Tibial nerve (tissue), 4 donors: ENCODE data around the gene VANGL1. TPM values are rescaled to one million over a fixed set of nuclear protein-coding genes. Genes with fewer than 3 reads are reported as not detected.

Experiments
- DNase-seq, 2 donors: peaks; one replicate each; pipeline ENCODE4 v3.0.0-alpha.2; 2019; ENCODE audit warnings: low spot score in 2 of 2
- H3K27ac ChIP-seq, 4 donors: fragments of 200-600 bp; sonication (generic) in 3 of 4; one replicate each; pipeline ENCODE4 v1.5.1; 2017 to 2019; ENCODE audit warnings: mild to moderate bottlenecking in 1 of 4
- H3K27me3 ChIP-seq, 2 donors: fragments of 200-600 bp; sonication (generic) in 1 of 2; one replicate each; pipeline versions ENCODE4 v1.5.1 to v1.6.0; 2017 to 2019
- H3K36me3 ChIP-seq, 3 donors: fragments of 200-600 bp; sonication (generic); one replicate each; pipeline ENCODE4 v1.5.1; 2018 to 2019
- H3K4me1 ChIP-seq, 4 donors: fragments of 200-600 bp; sonication (generic) in 3 of 4; one replicate each; pipeline ENCODE4 v1.5.1; 2017 to 2019
- H3K4me3 ChIP-seq, 4 donors: fragments of 200-600 bp; sonication (generic) in 3 of 4; one replicate each; pipeline ENCODE4 v1.5.1; 2017 to 2019; ENCODE audit warnings: mild to moderate bottlenecking in 1 of 4, moderate library complexity in 1 of 4
- H3K9me3 ChIP-seq, 4 donors: fragments of 200-600 bp; sonication (generic) in 3 of 4; one replicate each; pipeline ENCODE4 v1.5.1; 2017 to 2019
- EP300 ChIP-seq, 2 donors: sonication (generic); formaldehyde crosslinking; IDR thresholded peaks; one replicate each; pipeline ENCODE4 v1.6.1; 2017; ENCODE audit warnings: antibody characterized with exemption in 2 of 2, mild to moderate bottlenecking in 1 of 2
- POLR2A ChIP-seq, 2 donors: fragments of 450-650 bp; IDR thresholded peaks; one replicate each; pipeline ENCODE4 v1.6.1; 2017; ENCODE audit warnings: antibody characterized with exemption in 2 of 2, mild to moderate bottlenecking in 2 of 2, moderate library complexity in 2 of 2
- WGBS, 2 donors: methylation state at CpG; one replicate each; pipeline ENCODE4 v1.1.5; 2018; 5-methylcytosine and 5-hydroxymethylcytosine counted together
- small RNA-seq: library from RNA; depleted of rRNA; stranded (forward); fragments of <200 nt; gene quantifications from one replicate; pipeline ENCODE3, GENCODE V24; 2016
- total RNA-seq, 4 donors: library from RNA; depleted of rRNA; stranded (reverse); fragments of >200 nt; gene quantifications; one replicate each; pipeline ENCODE4 v1.1.0, GENCODE V29; 2016
- TF ChIP-seq, protein P1 (sequence below), 5 experiments: fragments of 200-600 bp in 3 of 5; fragments of 450-650 bp in 2 of 5; sonication (generic) in 3 of 5; IDR thresholded peaks; one replicate each; pipeline ENCODE4 v1.5.1; 2016 to 2019; ENCODE audit warnings: antibody characterized with exemption in 5 of 5, mild to moderate bottlenecking in 3 of 5, moderate library complexity in 2 of 5

The VANGL1 gene
- total RNA-seq, 4 donors from 2014 or later, result 4.5 to 8.8 (median 6.8) TPM

DNA sequence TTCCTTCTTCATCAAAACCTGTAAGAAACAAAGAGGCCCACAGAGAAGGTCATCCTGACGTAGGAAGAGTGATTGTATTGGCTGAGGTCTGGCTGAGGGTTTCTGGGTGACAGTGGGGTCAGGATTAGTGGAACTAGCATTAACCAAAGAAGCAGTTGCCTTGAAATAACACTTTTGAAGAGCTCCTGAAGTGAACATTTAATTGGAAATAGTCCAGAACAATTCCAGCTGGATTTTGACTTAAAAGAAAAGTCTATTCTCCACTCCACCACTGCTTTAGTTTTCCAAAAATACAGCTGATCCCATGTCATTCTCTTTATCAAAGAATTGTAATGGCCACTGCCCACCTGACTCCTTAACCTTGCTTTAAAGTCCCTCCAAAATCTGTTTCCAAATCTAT is 99.0 kb downstream of the VANGL1 start:
- TF ChIP-seq EP300 (IDR thresholded peaks at IDR 0.05) (no peak), POLR2A (IDR thresholded peaks at IDR 0.05) (no peak)
- TF ChIP-seq, protein P1, sequence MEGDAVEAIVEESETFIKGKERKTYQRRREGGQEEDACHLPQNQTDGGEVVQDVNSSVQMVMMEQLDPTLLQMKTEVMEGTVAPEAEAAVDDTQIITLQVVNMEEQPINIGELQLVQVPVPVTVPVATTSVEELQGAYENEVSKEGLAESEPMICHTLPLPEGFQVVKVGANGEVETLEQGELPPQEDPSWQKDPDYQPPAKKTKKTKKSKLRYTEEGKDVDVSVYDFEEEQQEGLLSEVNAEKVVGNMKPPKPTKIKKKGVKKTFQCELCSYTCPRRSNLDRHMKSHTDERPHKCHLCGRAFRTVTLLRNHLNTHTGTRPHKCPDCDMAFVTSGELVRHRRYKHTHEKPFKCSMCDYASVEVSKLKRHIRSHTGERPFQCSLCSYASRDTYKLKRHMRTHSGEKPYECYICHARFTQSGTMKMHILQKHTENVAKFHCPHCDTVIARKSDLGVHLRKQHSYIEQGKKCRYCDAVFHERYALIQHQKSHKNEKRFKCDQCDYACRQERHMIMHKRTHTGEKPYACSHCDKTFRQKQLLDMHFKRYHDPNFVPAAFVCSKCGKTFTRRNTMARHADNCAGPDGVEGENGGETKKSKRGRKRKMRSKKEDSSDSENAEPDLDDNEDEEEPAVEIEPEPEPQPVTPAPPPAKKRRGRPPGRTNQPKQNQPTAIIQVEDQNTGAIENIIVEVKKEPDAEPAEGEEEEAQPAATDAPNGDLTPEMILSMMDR (IDR thresholded peaks at IDR 0.05), result no peak
- no peaks in the 10 kb centered on the region for H3K27me3 ChIP-seq
- DNase-seq, result no peak
- no peaks in the 10 kb centered on the region for H3K9me3 ChIP-seq
- no peaks in the 10 kb centered on the region for H3K36me3 ChIP-seq
- no peak overlapping the region for H3K4me3 ChIP-seq
- H3K27ac ChIP-seq, result no peak overlapping the region
- no peaks in the 10 kb centered on the region for H3K4me1 ChIP-seq
- 48 to 57% methylated on average over 1 of the region's 1 CpG for WGBS, 2 donors

DNA sequence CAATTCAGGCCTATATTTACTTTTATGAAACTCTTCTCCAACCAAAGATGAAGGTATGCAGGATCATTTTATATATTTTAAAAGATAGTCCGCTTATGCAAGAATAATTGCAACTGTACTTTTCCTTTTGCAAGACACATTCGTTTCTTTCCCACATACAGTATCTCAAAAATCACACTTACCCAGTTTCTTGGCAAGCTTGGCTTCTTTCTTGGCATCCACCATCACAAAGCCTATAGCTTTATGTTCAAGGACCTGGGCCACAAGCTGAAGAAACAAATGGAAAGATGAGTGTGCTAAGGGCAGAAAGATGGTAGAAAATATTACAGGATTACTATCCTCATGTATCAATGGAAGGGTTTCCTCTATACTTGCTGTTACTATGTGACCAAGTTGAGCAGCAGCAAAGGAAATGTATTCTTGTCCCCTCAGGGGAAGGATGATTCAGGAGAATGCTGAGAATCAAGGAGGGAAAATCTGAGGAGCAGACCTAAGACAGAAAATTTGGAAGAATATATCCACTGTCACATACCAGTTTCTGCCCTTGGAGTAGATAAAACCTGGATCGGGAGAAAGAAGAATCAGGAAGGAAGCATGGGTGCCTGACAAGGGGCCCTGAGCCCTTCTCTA is 103.0 kb downstream of the VANGL1 start:
- TF ChIP-seq EP300 (IDR thresholded peaks at IDR 0.05) (no peak), POLR2A (IDR thresholded peaks at IDR 0.05) (no peak)
- TF ChIP-seq, protein P1 (IDR thresholded peaks at IDR 0.05), result no peak
- DNase-seq, result no peak
- Histone ChIP-seq H3K27ac (no peak overlapping the region), H3K4me1 (peaks cover 0 to 20% (median 3%) of the 10 kb centered on the region in 4 donors), H3K36me3 (no peaks in the 10 kb centered on the region), H3K27me3 (no peaks in the 10 kb centered on the region), H3K9me3 (no peaks in the 10 kb centered on the region), H3K4me3 (no peak overlapping the region)
- 84 to 89% methylated on average over 3 of the region's 3 CpGs for WGBS, 2 donors

DNA sequence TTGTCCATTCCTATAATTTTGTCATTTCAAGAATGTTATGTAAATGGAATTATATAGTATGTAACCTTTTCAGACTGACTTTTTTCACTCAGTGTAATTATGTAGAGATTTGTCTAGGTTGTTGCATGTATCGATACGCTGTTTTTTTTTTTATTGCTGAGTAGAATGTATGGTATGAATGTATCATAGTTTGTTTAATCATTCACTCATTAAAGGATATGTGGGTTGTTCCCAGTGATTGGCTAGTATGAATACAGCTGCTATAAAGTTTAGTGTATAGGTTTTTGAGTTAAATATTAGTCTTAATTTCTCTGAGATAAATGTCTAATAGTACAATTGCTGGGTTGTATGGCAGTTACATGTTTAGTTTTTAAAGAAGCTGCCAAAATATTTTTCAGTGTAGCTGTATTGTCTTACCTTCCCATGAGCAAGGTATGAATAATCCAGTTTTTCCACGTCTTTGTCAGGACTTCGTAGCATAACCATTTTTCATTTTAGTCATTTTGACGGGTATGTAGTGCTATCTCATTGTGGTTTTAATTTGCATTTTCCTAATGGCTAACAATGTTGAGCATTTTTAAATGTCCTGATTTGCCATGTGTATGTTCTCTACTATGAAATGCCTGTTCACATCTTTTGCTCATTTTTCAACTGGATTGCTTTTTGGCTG is 104.4 kb downstream of the VANGL1 start:
- no peaks in the 10 kb centered on the region for H3K27me3 ChIP-seq
- H3K9me3 ChIP-seq, result no peaks in the 10 kb centered on the region
- TF ChIP-seq, protein P1 (IDR thresholded peaks at IDR 0.05), result no peak
- TF ChIP-seq EP300 (IDR thresholded peaks at IDR 0.05) (no peak), POLR2A (IDR thresholded peaks at IDR 0.05) (no peak)
- H3K27ac ChIP-seq, result no peak overlapping the region
- no peak overlapping the region for H3K4me3 ChIP-seq
- H3K4me1 ChIP-seq, result peaks cover 0 to 21% (median 3%) of the 10 kb centered on the region in 4 donors
- WGBS, 2 donors, result 88 to 92% methylated on average over 5 of the region's 5 CpGs
- no peak for DNase-seq
- no peaks in the 10 kb centered on the region for H3K36me3 ChIP-seq

Small RNAs within 50 kb of the gene (small RNA-seq; reads per million reads assigned to genes)
- gene RF00406, result not detected
- gene RN7SL420P, result not detected

Other genes with a start within 250 kb of the VANGL1 start
- 1 to 10 TPM; 3.6 to 7.3 (median 5.8) TPM for gene CASQ2, start 126.7 kb downstream of the VANGL1 start, total RNA-seq
- under 1 TPM in 1 of 4 donors, not detected in 3; 0.21 TPM for gene NHLH2, start 199.2 kb downstream of the VANGL1 start, total RNA-seq